HCT116 (cell line): ENCODE measurements around the gene SARNP.

Source experiments
- CEBPB ChIP-seq: IDR thresholded peaks from 2 replicates; pipeline ENCODE4 v1.6.1; 2012; ENCODE audit warnings: low read depth
- CTCF ChIP-seq, 3 experiments: fragments of 200-600 bp in 1 of 3; sonication (generic) in 1 of 3; IDR thresholded peaks in 2 of 3; conservative IDR thresholded peaks in 1 of 3; 2 replicates each; pipeline ENCODE4 v1.5.1; 2012 to 2017; ENCODE audit warnings: low read depth in 2 of 3, low read length in 2 of 3, antibody characterized with exemption in 1 of 3, borderline replicate concordance in 1 of 3, control low read depth in 1 of 3, mild to moderate bottlenecking in 1 of 3, mixed read lengths in 1 of 3, mixed run types in 1 of 3, moderate library complexity in 1 of 3; ENCODE audit not compliant: insufficient read depth in 1 of 3
- EZH2 ChIP-seq: fragments of 200-600 bp; sonication (generic); IDR thresholded peaks from 2 replicates; pipeline ENCODE4 v1.6.1; 2017; ENCODE audit warnings: antibody characterized with exemption, mixed run types
- POLR2A ChIP-seq: IDR thresholded peaks from 2 replicates; pipeline ENCODE4 v1.7.0; 2011; ENCODE audit warnings: borderline replicate concordance; ENCODE audit not compliant: insufficient read depth, insufficient read length; ENCODE audit errors: extremely low read depth
- RAD21 ChIP-seq: IDR thresholded peaks from 2 replicates; pipeline ENCODE4 v1.6.1; 2012; ENCODE audit warnings: low read depth, mild to moderate bottlenecking

GRCh38 chr12:55733858-55734257 lies 83.7 kb downstream of the SARNP start:
- TF ChIP-seq EZH2 (no peak), CTCF (IDR thresholded peaks at IDR 0.05 in 2 of 3, conservative IDR thresholded peaks at IDR 0.05 in 1 of 3; ENCODE audit: borderline replicate concordance in 1 of 3, insufficient read depth in 1 of 3, low read depth in 2 of 3, low read length in 2 of 3) (no peak), POLR2A (no peak), RAD21 (no peak), CEBPB (no peak)
